D721Med (cell line): ENCODE measurements around the gene SYNJ2.

ENCODE experiments used
- DNase-seq: peaks from one replicate; pipeline ENCODE4 v3.0.0; 2011; ENCODE audit warnings: low spot score; ENCODE audit not compliant: insufficient read length
- FAIRE-seq: peaks from 2 replicates; lab custom pipeline; 2011; peaks lifted over from hg19 to GRCh38; lab: Jason Lieb, UNC
- TF ChIP-seq, protein P1 (sequence below): IDR thresholded peaks from 2 replicates; pipeline ENCODE4 v1.5.1; 2012; ENCODE audit warnings: mild to moderate bottlenecking, control low read depth; ENCODE audit not compliant: insufficient read depth; ENCODE audit errors: missing control alignments

The SYNJ2 gene

DNA sequence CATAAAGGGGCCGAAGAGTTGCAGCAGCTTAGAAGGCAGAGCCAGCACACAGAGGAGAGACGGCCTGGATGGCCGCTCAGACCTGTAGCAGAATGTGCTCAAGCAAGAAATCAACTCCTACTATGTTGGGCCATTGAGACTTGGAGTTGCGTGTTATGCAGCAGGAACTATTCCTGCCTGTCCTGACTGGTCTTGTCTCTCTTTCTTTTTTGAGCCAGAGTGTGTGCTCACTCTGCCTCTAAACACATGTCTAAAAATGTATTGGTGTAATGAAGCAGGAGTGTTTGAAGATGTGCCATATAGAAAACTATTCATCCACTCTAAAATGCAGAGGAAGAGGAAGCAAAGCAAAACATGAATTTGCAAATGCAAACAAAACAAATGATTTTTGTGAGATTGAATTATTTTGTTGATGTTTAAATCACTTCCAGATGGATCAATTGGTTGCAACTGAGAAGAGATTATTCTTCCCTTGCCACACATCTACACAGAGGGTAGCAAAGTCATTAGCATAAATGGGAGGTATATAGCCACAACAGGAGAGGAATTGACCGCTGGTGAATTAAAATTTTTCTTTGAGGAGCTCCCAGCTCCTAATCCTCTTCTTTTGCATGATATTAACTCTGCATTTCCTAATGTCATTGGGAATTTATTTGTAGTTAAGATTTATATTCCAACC is 20.4 kb upstream of the SYNJ2 start:
- no peak for DNase-seq
- TF ChIP-seq, protein P1, sequence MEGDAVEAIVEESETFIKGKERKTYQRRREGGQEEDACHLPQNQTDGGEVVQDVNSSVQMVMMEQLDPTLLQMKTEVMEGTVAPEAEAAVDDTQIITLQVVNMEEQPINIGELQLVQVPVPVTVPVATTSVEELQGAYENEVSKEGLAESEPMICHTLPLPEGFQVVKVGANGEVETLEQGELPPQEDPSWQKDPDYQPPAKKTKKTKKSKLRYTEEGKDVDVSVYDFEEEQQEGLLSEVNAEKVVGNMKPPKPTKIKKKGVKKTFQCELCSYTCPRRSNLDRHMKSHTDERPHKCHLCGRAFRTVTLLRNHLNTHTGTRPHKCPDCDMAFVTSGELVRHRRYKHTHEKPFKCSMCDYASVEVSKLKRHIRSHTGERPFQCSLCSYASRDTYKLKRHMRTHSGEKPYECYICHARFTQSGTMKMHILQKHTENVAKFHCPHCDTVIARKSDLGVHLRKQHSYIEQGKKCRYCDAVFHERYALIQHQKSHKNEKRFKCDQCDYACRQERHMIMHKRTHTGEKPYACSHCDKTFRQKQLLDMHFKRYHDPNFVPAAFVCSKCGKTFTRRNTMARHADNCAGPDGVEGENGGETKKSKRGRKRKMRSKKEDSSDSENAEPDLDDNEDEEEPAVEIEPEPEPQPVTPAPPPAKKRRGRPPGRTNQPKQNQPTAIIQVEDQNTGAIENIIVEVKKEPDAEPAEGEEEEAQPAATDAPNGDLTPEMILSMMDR, result no peak
- FAIRE-seq, result no peak

GRCh38 chr6:157961832-157962575 is 19.7 kb upstream of the SYNJ2 start:
- TF ChIP-seq, protein P1, result no peak
- DNase-seq (no peak), FAIRE-seq (no peak)

GRCh38 chr6:157962601-157963302 is 18.9 kb upstream of the SYNJ2 start:
- DNase-seq, result no peak
- TF ChIP-seq, protein P1, result no peak
- no peak for FAIRE-seq

DNA sequence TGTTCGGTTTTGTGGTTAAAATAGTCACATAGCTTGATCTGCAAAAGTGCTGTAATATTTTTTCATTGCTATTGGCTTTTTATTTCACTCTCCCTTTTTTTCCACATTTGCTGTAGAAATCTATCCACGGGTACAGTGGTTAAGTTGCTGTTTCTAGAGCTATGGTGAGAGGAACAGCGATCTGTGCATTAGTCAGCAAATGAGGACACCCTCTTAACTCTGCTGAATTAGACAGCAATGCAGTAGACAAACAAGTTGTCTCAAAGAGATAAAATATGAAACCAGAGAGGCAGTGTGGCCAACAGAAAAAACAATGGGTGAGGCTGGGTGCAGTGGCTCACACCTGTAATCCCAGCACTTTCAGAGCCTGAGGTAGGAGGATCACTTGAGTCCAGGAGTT is 17.6 kb upstream of the SYNJ2 start:
- FAIRE-seq (no peak), DNase-seq (no peak)
- TF ChIP-seq, protein P1, result no peak

DNA sequence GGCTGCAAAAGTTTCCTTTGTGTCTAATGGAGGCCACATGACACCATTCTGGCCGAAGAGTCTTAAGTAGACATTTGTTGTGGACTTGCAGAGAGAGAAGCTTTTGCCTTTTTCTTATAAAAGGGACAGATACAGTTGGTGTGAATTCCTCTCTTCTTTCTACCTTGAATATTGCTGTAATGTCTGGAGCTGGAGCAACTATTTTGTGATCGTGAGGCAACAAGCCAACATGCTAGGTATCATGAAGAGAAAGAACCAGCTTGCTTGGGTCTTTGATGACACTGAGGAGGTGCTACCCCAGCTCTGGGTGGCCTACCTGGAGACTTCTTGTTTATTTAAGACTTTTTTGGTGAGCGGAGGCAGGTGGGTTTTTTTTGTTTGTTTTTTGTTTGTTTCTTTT is 16.3 kb upstream of the SYNJ2 start:
- DNase-seq (no peak), FAIRE-seq (no peak)
- TF ChIP-seq, protein P1, result no peak

DNA sequence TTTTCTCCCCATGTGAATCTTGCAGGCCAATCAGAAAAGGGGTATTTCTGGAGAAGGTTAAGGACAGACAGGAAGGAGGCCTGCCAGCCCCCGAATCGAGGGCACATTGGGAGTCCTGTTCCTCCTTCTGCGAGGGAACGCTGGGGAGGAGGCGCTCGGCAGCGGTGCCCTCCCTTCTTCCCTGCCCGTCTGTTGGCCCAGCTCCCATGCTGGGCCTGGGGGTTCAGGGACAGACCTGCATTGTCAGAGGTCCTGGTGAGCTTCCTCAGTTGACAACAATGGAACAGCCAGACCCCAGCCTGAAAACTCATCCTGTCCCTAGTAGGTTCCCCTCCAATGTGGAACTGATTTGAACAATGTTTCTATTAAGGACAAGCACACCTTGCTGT is 15.1 kb upstream of the SYNJ2 start:
- no peak for DNase-seq
- TF ChIP-seq, protein P1, result no peak
- FAIRE-seq, result no peak
